Right lobe of liver (tissue), 6 donors: ENCODE data around the gene PMVK. TPM values are rescaled to one million over a fixed set of nuclear protein-coding genes. Genes with fewer than 3 reads are reported as not detected.

Experiments
- ATAC-seq, 4 donors: fragments of 200-7000 bp; cut with Tn5 transposase; one replicate each; pipeline ENCODE4 v1.9.1; 2020; ENCODE audit warnings: mild to moderate bottlenecking in 4 of 4, moderate library complexity in 4 of 4
- DNase-seq, 3 donors: peaks; one replicate each; pipeline ENCODE4 v3.0.0-alpha.2; 2020
- H3K27ac ChIP-seq, 3 donors: fragments of 200-600 bp; one replicate each; pipeline ENCODE4 v1.8.0; 2022
- H3K27me3 ChIP-seq, 2 donors: fragments of 200-600 bp; one replicate each; pipeline ENCODE4 v1.8.0; 2022
- H3K36me3 ChIP-seq, 4 donors: fragments of 200-600 bp; sonication (generic) in 1 of 4; one replicate each; pipeline versions ENCODE4 v1.5.1 to v1.8.0; 2017 to 2022; ENCODE audit warnings: control low read depth in 1 of 4
- H3K4me1 ChIP-seq, 4 donors: fragments of 200-600 bp; sonication (generic) in 1 of 4; one replicate each; pipeline versions ENCODE4 v1.5.1 to v1.8.0; 2017 to 2022; ENCODE audit warnings: control low read depth in 1 of 4
- H3K4me3 ChIP-seq, 3 donors: fragments of 200-600 bp; one replicate each; pipeline ENCODE4 v1.8.0; 2022
- H3K9me3 ChIP-seq, 4 donors: fragments of 200-600 bp; sonication (generic) in 1 of 4; one replicate each; pipeline versions ENCODE4 v1.5.1 to v1.8.0; 2017 to 2022; ENCODE audit warnings: control low read depth in 1 of 4
- POLR2A ChIP-seq: fragments of 450-650 bp; IDR thresholded peaks from one replicate; pipeline ENCODE4 v1.6.1; 2017; ENCODE audit warnings: antibody characterized with exemption, mild to moderate bottlenecking
- WGBS: methylation state at CpG from one replicate; pipeline ENCODE4 v1.1.6; 2018; ENCODE audit warnings: low coverage, low lambda C conversion rate; ENCODE audit not compliant: insufficient coverage; ENCODE audit errors: missing lambda C conversion rate; 5-methylcytosine and 5-hydroxymethylcytosine counted together
- intact Hi-C, 2 donors: fragments of 100-400 bp; cut with DNase I; formaldehyde crosslinking; loops; one replicate each; pipeline versions ENCODE4 v1.11.2 to v1.14.1; 2022
- total RNA-seq, 6 experiments: library from RNA; depleted of rRNA in 2 of 6; stranded (reverse); fragments of >200 nt in 2 of 6; fragmentation: NEBNext Ultra II Directional in 3 of 6; extraction: Animal tissue kit (Norgen Biotek cat#: 25700) in 3 of 6; gene quantifications; one replicate each; pipeline versions ENCODE4 v1.1.0 to v1.2.4, GENCODE V29; 2016 to 2023
- TF ChIP-seq, protein P1 (sequence below), 4 donors: fragments of 200-600 bp in 3 of 4; fragments of 450-650 bp in 1 of 4; IDR thresholded peaks; one replicate each; pipeline versions ENCODE4 v1.5.1 to v1.8.0; 2016 to 2022; ENCODE audit warnings: antibody characterized with exemption in 4 of 4, mild to moderate bottlenecking in 2 of 4
- donor health status: DM: no; HTN: yes; CAD: no.
- donor health status: DM: no; HTN: no; CAD: no.
- donor health status: DM: no; HTN: no; CAD: no.
- donor health status: DM: no; HTN: yes; CAD: no.
- donor health status: DM: no; HTN: yes; CAD: no.

Gene PMVK
- total RNA-seq, 6 experiments from 2014 or later, result 16.9 to 34.5 (median 29.2) TPM

DNA sequence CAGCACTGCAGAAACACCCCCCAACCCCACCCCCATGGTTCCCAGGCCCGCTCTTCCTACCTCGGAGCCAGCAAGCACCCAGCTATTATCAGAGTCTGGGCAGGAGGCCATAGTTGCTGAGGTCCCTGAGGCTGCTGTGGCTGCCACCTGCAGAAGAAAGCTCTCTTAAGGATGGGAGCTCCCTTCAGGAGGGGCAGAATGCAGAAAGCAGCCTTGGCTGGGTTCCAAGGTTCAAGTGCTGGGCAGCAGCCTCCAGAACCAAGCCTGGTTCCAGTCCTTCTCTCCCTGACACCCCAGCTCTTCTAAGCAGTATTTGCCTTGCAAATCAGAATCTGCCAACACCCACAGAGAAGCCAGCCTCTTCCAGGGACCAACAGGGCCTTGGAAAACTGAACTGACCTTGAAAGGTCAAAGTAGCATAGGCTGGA lies 17.1 kb upstream of the PMVK start:
- no peaks in the 10 kb centered on the region for H3K27me3 ChIP-seq
- no peak for DNase-seq
- no peak overlapping the region for H3K27ac ChIP-seq
- H3K4me1 ChIP-seq, result peaks cover 0 to 25% (median 4%) of the 10 kb centered on the region in 4 donors
- H3K36me3 ChIP-seq, result peaks cover 0 to 4% (median under 1%) of the 10 kb centered on the region in 4 donors
- 73% methylated on average over 2 of the region's 2 CpGs for WGBS
- no peak for ATAC-seq
- intact Hi-C loops, result loop anchor here in 1 of 2 donors (10.0 kb wide), 1 partner anchor 101 kb away; the partner anchor contains the start of gene ADAM15
- no peak overlapping the region for H3K4me3 ChIP-seq
- H3K9me3 ChIP-seq, result no peaks in the 10 kb centered on the region
- TF ChIP-seq, protein P1, sequence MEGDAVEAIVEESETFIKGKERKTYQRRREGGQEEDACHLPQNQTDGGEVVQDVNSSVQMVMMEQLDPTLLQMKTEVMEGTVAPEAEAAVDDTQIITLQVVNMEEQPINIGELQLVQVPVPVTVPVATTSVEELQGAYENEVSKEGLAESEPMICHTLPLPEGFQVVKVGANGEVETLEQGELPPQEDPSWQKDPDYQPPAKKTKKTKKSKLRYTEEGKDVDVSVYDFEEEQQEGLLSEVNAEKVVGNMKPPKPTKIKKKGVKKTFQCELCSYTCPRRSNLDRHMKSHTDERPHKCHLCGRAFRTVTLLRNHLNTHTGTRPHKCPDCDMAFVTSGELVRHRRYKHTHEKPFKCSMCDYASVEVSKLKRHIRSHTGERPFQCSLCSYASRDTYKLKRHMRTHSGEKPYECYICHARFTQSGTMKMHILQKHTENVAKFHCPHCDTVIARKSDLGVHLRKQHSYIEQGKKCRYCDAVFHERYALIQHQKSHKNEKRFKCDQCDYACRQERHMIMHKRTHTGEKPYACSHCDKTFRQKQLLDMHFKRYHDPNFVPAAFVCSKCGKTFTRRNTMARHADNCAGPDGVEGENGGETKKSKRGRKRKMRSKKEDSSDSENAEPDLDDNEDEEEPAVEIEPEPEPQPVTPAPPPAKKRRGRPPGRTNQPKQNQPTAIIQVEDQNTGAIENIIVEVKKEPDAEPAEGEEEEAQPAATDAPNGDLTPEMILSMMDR (IDR thresholded peaks at IDR 0.05), result no peak
- no peak for TF ChIP-seq POLR2A

DNA sequence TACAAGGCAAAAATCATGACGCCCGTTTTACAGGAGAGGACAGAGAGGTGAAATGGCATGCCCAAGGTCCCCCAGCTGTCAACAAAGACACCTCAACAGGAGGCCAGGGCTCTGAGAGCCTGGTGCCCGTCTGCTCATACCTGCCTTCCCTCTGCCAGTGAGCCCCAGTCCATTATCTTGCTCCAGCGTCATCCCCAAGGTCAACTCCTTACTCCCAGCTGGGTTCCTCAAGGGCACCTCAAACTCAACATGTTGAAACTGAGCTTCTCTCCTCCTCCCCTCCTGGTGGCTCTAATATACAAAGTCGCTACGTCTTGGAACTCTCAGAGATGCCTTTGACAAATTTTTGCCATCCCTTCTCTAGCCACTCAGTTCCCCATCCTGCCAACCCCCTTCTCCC lies 16.1 kb upstream of the PMVK start:
- H3K27me3 ChIP-seq, result no peaks in the 10 kb centered on the region
- ATAC-seq (no peak), DNase-seq (peak in 1 of 3 donors; percentile 11)
- H3K36me3 ChIP-seq, result no peaks in the 10 kb centered on the region
- H3K4me1 ChIP-seq, result peaks cover 0 to 25% (median 4%) of the 10 kb centered on the region in 4 donors
- H3K27ac ChIP-seq, result no peak overlapping the region
- 100% methylated on average over 2 of the region's 6 CpGs for WGBS
- no peaks in the 10 kb centered on the region for H3K9me3 ChIP-seq
- TF ChIP-seq POLR2A, result no peak
- TF ChIP-seq, protein P1 (IDR thresholded peaks at IDR 0.05), result no peak
- no peak overlapping the region for H3K4me3 ChIP-seq
- intact Hi-C loops, result loop anchor here in 1 of 2 donors (10.0 kb wide), 1 partner anchor 102 kb away; the partner anchor contains the start of gene ADAM15

DNA sequence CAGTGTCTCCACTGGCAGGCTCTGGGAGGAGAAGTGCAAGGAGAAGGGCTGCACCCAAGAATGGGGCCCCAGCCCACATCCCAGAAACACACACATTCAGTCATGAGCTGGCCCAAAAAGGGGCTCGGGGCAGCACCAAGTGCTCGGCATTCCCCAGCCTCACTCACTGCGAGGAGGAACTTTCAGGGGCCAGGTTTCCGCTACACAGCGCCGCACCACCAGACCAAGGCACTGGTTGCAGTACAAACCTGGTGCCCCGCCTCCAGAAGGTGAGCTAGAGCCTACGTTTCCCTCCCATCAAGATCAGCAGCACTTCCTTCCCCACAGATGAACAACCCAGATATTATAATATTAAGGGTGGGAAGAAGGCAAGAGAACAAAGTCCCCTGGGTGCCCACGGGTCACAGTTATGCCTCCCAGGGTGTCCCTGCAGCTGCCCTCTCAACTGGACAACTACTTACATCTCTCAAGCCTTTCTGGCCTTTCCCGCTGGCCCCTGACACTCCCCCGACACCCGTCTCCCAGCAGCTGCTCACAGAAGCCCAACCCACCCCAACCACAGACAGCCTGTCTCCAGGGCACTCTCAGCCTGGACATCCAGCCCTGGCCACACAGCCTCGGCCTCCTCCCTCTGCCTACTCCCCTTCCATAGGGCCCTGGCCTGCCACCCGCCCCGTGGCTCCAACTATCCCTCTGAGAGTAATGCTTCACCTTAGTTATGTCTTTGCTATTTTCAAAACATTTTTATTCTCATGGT lies 15.6 kb upstream of the PMVK start:
- DNase-seq (no peak), ATAC-seq (no peak)
- no peak for TF ChIP-seq POLR2A
- TF ChIP-seq, protein P1 (IDR thresholded peaks at IDR 0.05), result no peak
- Histone ChIP-seq H3K27me3 (no peaks in the 10 kb centered on the region), H3K9me3 (no peaks in the 10 kb centered on the region), H3K4me1 (peaks cover 0 to 25% (median 4%) of the 10 kb centered on the region in 4 donors), H3K27ac (no peak overlapping the region), H3K4me3 (no peak overlapping the region), H3K36me3 (peaks cover 0 to 4% (median 0%) of the 10 kb centered on the region in 4 donors)
- intact Hi-C loops, result loop anchor here in 1 of 2 donors (10.0 kb wide), 1 partner anchor 103 kb away; the partner anchor contains the start of gene ADAM15
- WGBS, result 77% methylated on average over 6 of the region's 15 CpGs

DNA sequence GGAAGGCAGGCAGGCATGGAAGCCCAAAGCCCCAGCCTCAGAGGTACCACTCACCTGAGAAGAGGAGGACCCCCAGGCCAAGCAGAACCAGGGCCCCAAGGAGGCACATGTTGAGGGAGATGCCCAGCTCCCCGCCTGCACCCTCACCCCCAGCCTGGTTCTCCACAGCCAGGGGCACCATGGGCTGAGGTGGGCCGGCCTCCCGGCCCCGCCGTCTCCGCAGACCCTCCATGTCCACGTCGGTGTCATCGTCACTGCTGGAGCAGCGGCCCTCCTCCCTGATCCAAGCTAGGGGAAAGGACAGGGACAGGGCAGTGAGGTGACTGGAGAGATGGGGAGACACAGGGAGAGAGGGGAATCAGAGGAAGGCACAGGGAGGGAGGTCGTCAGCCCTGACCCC lies 11.6 kb upstream of the PMVK start:
- no peaks in the 10 kb centered on the region for H3K27me3 ChIP-seq
- intact Hi-C loops, result no loop called here
- DNase-seq (no peak), ATAC-seq (no peak)
- TF ChIP-seq, protein P1 (IDR thresholded peaks at IDR 0.05), result no peak
- no peak for TF ChIP-seq POLR2A
- no peak overlapping the region for H3K4me3 ChIP-seq
- WGBS, result no CpG with 5 or more reads among the region's 11 CpGs
- no peaks in the 10 kb centered on the region for H3K9me3 ChIP-seq
- no peak overlapping the region for H3K27ac ChIP-seq
- H3K4me1 ChIP-seq, result peaks cover 0 to 20% (median 8%) of the 10 kb centered on the region in 4 donors
- H3K36me3 ChIP-seq, result peaks cover 0 to 7% (median 0%) of the 10 kb centered on the region in 4 donors
